NT2/D1 (cell line): ENCODE data around the gene GRAMD4.

Experiments
- SUZ12 ChIP-seq: IDR thresholded peaks from 2 replicates; pipeline ENCODE4 v1.6.1; 2011; ENCODE audit not compliant: insufficient read length, insufficient read depth; ENCODE audit errors: extremely low read depth
- YY1 ChIP-seq: IDR thresholded peaks from 2 replicates; pipeline ENCODE4 v1.6.1; 2011; ENCODE audit not compliant: insufficient read length, insufficient read depth
- ZNF274 ChIP-seq: IDR thresholded peaks from 2 replicates; pipeline ENCODE4 v1.6.1; 2011; ENCODE audit warnings: mild to moderate bottlenecking, low read depth, low read length

DNA sequence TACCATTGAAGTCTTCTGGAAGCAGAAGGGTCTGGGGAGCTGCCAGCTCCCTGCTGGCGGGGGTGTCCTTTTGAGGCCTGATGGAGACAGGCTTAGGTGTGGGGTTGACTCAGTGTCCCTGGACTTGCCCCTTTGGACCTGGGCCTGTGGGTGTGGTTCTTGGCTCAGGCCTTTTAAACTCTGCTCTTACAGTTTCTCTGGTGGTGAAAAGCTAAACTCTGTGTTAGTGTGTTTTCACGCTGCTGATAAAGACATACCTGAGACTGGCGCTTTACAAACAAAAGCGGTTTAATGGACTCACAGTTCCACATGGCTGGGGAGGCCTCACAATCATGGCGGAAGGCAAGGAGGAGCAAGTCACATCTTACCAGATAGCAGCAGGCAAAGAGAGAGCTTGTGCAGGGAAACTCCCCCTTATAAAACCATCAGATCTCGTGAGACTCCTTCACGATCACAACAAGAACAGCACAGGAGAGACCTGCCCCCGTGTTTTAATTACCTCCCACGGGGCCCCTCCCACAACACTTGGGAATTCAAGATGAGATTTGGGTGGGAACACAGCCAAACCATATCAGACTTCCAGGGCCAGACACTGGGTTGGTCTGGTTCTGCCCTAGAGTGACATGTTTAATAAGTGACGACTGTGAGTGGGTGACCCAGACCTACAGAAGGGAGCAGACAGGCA lies 26.5 kb downstream of the GRAMD4 start:
- TF ChIP-seq YY1, result no peak
- no peak for TF ChIP-seq ZNF274
- TF ChIP-seq SUZ12, result no peak
